Activated CD4-positive, alpha-beta T cell treated with anti-CD3 and anti-CD28 coated beads, Interleukin-2, amount 50 U/mL, for 4 hours (primary cell): ENCODE data around the gene OR1J1.

Experiments
- DNase-seq, 2 experiments: peaks; one replicate each; pipeline ENCODE4 v3.0.0-alpha.2; 2020

The OR1J1 gene

GRCh38 chr9:122444041-122444733, 33.5 kb downstream of the OR1J1 start:
- DNase-seq, result no peak

- DNase-seq, result no peak
Observed at GRCh38 chr9:122442568-122442967, 35.2 kb downstream of the OR1J1 start.
